Hepatocyte (in vitro differentiated cells): Measurements from ENCODE around the gene MUC15.

Experiments
- CTCF ChIP-seq: fragments of 200-600 bp; sonication (generic); IDR thresholded peaks from 2 replicates; pipeline ENCODE4 v1.5.1; 2016; ENCODE audit warnings: antibody characterized with exemption, mild to moderate bottlenecking; ENCODE audit not compliant: poor library complexity
- EZH2phosphoT487 ChIP-seq: fragments of 200-600 bp; sonication (generic); IDR thresholded peaks from one replicate; pipeline ENCODE4 v1.6.1; 2018; ENCODE audit warnings: antibody characterized with exemption, mild to moderate bottlenecking, low read depth, moderate library complexity; ENCODE audit not compliant: unreplicated experiment, severe bottlenecking

GRCh38 chr11:26510756-26511155 lies 61.3 kb downstream of the MUC15 start:
- TF ChIP-seq CTCF (no peak), EZH2phosphoT487 (no peak)
